ENCODE measurements around the gene GTF3C4. TPM values are rescaled to one million over a fixed set of nuclear protein-coding genes. Genes with fewer than 3 reads are reported as not detected.
A peak's percentile ranks its signal among the peaks of the same experiment; 100 is the strongest.

Gene GTF3C4
- total RNA-seq (10.8 and 11.4 TPM in 2 replicates), polyA plus RNA-seq (6.8 and 7.0 TPM in 2 replicates), polyA minus RNA-seq (ENCODE audit: low replicate concordance) (16.2 and 21.7 TPM in 2 replicates)
- 9.5 and 10.4 TPM in 2 replicates for polyA plus RNA-seq (2012)

GRCh38 chr9:132670457-132671391 is at the start of gene GTF3C4:
GTF3C4 (plus strand) TSS chr9:132670464; CDS start chr9:132670599, 135 bp downstream.
- Histone ChIP-seq H3K4me2 (ENCODE audit: extremely low read depth, insufficient read depth, low read length) (peak within 1 kb of the TSS; percentile 79), H3K36me3 (ENCODE audit: control insufficient read depth, insufficient read depth, low read length) (no peaks in the 10 kb centered on the region), H3K27ac (ENCODE audit: insufficient read depth, low read length) (peak within 1 kb of the TSS; percentile 99), H2AFZ (ENCODE audit: low read length) (peak within 1 kb of the TSS; percentile 92), H3K4me3 (replicated peaks in 1 of 4; ENCODE audit: control extremely low read depth in 1 of 4, insufficient read depth in 1 of 4, low read depth in 3 of 4, low read length in 4 of 4) (peak within 1 kb of the TSS; percentile 78 to 95 (median 90)), H3K27me3 (ENCODE audit: control insufficient read depth, insufficient read depth, low read length) (no peaks in the 10 kb centered on the region), H3K4me1 (ENCODE audit: control insufficient read depth, extremely low read depth, insufficient read depth, low read length) (no peaks in the 10 kb centered on the region), H3K79me2 (ENCODE audit: control insufficient read depth, insufficient read depth, low read length) (peaks cover 70% of the 10 kb centered on the region), H4K20me1 (ENCODE audit: control insufficient read depth, extremely low read depth, insufficient read depth, low read length) (no peaks in the 10 kb centered on the region), H3K9me3 (ENCODE audit: control insufficient read depth, insufficient read depth, low read depth, low read length) (no peaks in the 10 kb centered on the region), H3K9ac (ENCODE audit: insufficient read depth, low read length) (peak within 1 kb of the TSS; percentile 97)
- peak; percentile 27 to 41 for DNase-seq (ENCODE audit: low read depth in 2 of 2)
- TF ChIP-seq EZH2 (IDR thresholded peaks at IDR 0.05; ENCODE audit: low read length, missing control alignments) (no peak), CTCF (conservative IDR thresholded peaks at IDR 0.05 in 1 of 2, IDR thresholded peaks at IDR 0.05 in 1 of 2; ENCODE audit: low read depth in 1 of 2, low read length in 2 of 2) (no peak)

GRCh38 chr9:132622159-132622558 is 48.1 kb upstream of the GTF3C4 start:
- peak; percentile 49 to 55 for DNase-seq (ENCODE audit: low read depth in 2 of 2)
- Histone ChIP-seq H3K4me1 (ENCODE audit: control insufficient read depth, extremely low read depth, insufficient read depth, low read length) (no peaks in the 10 kb centered on the region), H3K9ac (ENCODE audit: insufficient read depth, low read length) (no peak overlapping the region), H3K4me3 (replicated peaks in 1 of 4; ENCODE audit: control extremely low read depth in 1 of 4, insufficient read depth in 1 of 4, low read depth in 3 of 4, low read length in 4 of 4) (no peak overlapping the region), H3K9me3 (ENCODE audit: control insufficient read depth, insufficient read depth, low read depth, low read length) (no peaks in the 10 kb centered on the region), H4K20me1 (ENCODE audit: control insufficient read depth, extremely low read depth, insufficient read depth, low read length) (no peaks in the 10 kb centered on the region), H2AFZ (ENCODE audit: low read length) (no peak overlapping the region), H3K79me2 (ENCODE audit: control insufficient read depth, insufficient read depth, low read length) (no peaks in the 10 kb centered on the region), H3K27ac (ENCODE audit: insufficient read depth, low read length) (no peak overlapping the region), H3K27me3 (ENCODE audit: control insufficient read depth, insufficient read depth, low read length) (no peaks in the 10 kb centered on the region), H3K4me2 (ENCODE audit: extremely low read depth, insufficient read depth, low read length) (no peak overlapping the region), H3K36me3 (ENCODE audit: control insufficient read depth, insufficient read depth, low read length) (peaks cover 7% of the 10 kb centered on the region)
- TF ChIP-seq CTCF (conservative IDR thresholded peaks at IDR 0.05 in 1 of 2, IDR thresholded peaks at IDR 0.05 in 1 of 2; ENCODE audit: low read depth in 1 of 2, low read length in 2 of 2) (no peak), EZH2 (IDR thresholded peaks at IDR 0.05; ENCODE audit: low read length, missing control alignments) (no peak)

- H3K9me3 ChIP-seq (ENCODE audit: control insufficient read depth, insufficient read depth, low read depth, low read length), result no peaks in the 10 kb centered on the region
- no peak overlapping the region for H3K4me3 ChIP-seq (replicated peaks in 1 of 4; ENCODE audit: control extremely low read depth in 1 of 4, insufficient read depth in 1 of 4, low read depth in 3 of 4, low read length in 4 of 4)
- H3K36me3 ChIP-seq (ENCODE audit: control insufficient read depth, insufficient read depth, low read length), result peaks cover 7% of the 10 kb centered on the region
- no peak overlapping the region for H3K9ac ChIP-seq (ENCODE audit: insufficient read depth, low read length)
- H4K20me1 ChIP-seq (ENCODE audit: control insufficient read depth, extremely low read depth, insufficient read depth, low read length), result no peaks in the 10 kb centered on the region
- no peak overlapping the region for H2AFZ ChIP-seq (ENCODE audit: low read length)
- H3K4me2 ChIP-seq (ENCODE audit: extremely low read depth, insufficient read depth, low read length), result no peak overlapping the region
- no peaks in the 10 kb centered on the region for H3K79me2 ChIP-seq (ENCODE audit: control insufficient read depth, insufficient read depth, low read length)
- H3K4me1 ChIP-seq (ENCODE audit: control insufficient read depth, extremely low read depth, insufficient read depth, low read length), result no peaks in the 10 kb centered on the region
- TF ChIP-seq CTCF (conservative IDR thresholded peaks at IDR 0.05 in 1 of 2, IDR thresholded peaks at IDR 0.05 in 1 of 2; ENCODE audit: low read depth in 1 of 2, low read length in 2 of 2) (no peak), EZH2 (IDR thresholded peaks at IDR 0.05; ENCODE audit: low read length, missing control alignments) (no peak)
- H3K27me3 ChIP-seq (ENCODE audit: control insufficient read depth, insufficient read depth, low read length), result no peaks in the 10 kb centered on the region
- H3K27ac ChIP-seq (ENCODE audit: insufficient read depth, low read length), result no peak overlapping the region
- no peak for DNase-seq (ENCODE audit: low read depth in 2 of 2)
These were observed 44.0 kb upstream of the GTF3C4 start for GRCh38 chr9:132626285-132626684.
